ENCODE results near the gene WIPF3.
"Not testable (repeated sequence)": the region's sequence is repeated elsewhere in the genome, so short reads cannot be mapped to it uniquely, and the experiment has no call there.

Gene WIPF3

GRCh38 chr7:29881724-29882123, 75.4 kb downstream of the WIPF3 start:
- no peak for DNase-seq (ENCODE audit: low spot score)

- no peak for DNase-seq (ENCODE audit: low spot score)
These were observed 76.2 kb downstream of the WIPF3 start for GRCh38 chr7:29882481-29882880.

- DNase-seq (ENCODE audit: low spot score), result no peak
These were observed 77.4 kb downstream of the WIPF3 start for GRCh38 chr7:29883462-29884398.

GRCh38 chr7:29884399-29885272, 78.3 kb downstream of the WIPF3 start:
- no peak for DNase-seq (ENCODE audit: low spot score)

- DNase-seq (ENCODE audit: low spot score), result no peak
These were observed 79.3 kb downstream of the WIPF3 start for GRCh38 chr7:29885626-29886025.

- DNase-seq (ENCODE audit: low spot score), result no peak
These were observed 80.5 kb downstream of the WIPF3 start for GRCh38 chr7:29886827-29887226.

GRCh38 chr7:29888006-29888405, 81.7 kb downstream of the WIPF3 start:
- DNase-seq (ENCODE audit: low spot score), result no peak

GRCh38 chr7:29889288-29889687, 83.0 kb downstream of the WIPF3 start:
- DNase-seq (ENCODE audit: low spot score), result no peak

GRCh38 chr7:29890251-29890650, 83.9 kb downstream of the WIPF3 start:
- no peak for DNase-seq (ENCODE audit: low spot score)

GRCh38 chr7:29890786-29891185, 84.5 kb downstream of the WIPF3 start:
- DNase-seq (ENCODE audit: low spot score), result not testable (repeated sequence)

GRCh38 chr7:29891766-29892165, 85.5 kb downstream of the WIPF3 start:
- DNase-seq (ENCODE audit: low spot score), result no peak

GRCh38 chr7:29892231-29892630, 85.9 kb downstream of the WIPF3 start:
- no peak for DNase-seq (ENCODE audit: low spot score)

- no peak for DNase-seq (ENCODE audit: low spot score)
These were observed 87.2 kb downstream of the WIPF3 start for GRCh38 chr7:29893351-29893965.

- peak; percentile 39 for DNase-seq (ENCODE audit: low spot score)
These were observed 87.9 kb downstream of the WIPF3 start for GRCh38 chr7:29894256-29894655.

- no peak for DNase-seq (ENCODE audit: low spot score)
These were observed 89.3 kb downstream of the WIPF3 start for GRCh38 chr7:29895559-29895958.

GRCh38 chr7:29896685-29897411, 90.5 kb downstream of the WIPF3 start:
- no peak for DNase-seq (ENCODE audit: low spot score)

GRCh38 chr7:29898301-29898700, 92.0 kb downstream of the WIPF3 start:
- no peak for DNase-seq (ENCODE audit: low spot score)

GRCh38 chr7:29900745-29901144, 94.4 kb downstream of the WIPF3 start:
- no peak for DNase-seq (ENCODE audit: low spot score)

- no peak for DNase-seq (ENCODE audit: low spot score)
These were observed 100.1 kb downstream of the WIPF3 start for GRCh38 chr7:29906200-29907022.

- no peak for DNase-seq (ENCODE audit: low spot score)
These were observed 107.9 kb downstream of the WIPF3 start for GRCh38 chr7:29914180-29914579.
